Bone marrow (tissue), 2 donors: ENCODE data around the gene SLC10A3.

ENCODE experiments used
- DNase-seq, 2 donors: peaks; one replicate each; lab custom pipeline; 2025; lab: John Stamatoyannopoulos, UW

Gene SLC10A3

GRCh38 chrX:154463611-154464220 is 26.7 kb downstream of the SLC10A3 start:
- DNase-seq = no peak

GRCh38 chrX:154462396-154462795 is 28.0 kb downstream of the SLC10A3 start:
- DNase-seq = no peak

- DNase-seq = no peak
These were observed 30.1 kb downstream of the SLC10A3 start for GRCh38 chrX:154460326-154460725.

- DNase-seq = no peak
These were observed 30.6 kb downstream of the SLC10A3 start for GRCh38 chrX:154459832-154460231.

- DNase-seq = no peak
These were observed 31.3 kb downstream of the SLC10A3 start for GRCh38 chrX:154458954-154459778.

GRCh38 chrX:154458116-154458953 is 32.1 kb downstream of the SLC10A3 start, which contains the start of gene PLXNA3:
Gene PLXNA3, plus strand, starts transcription at chrX:154458281. Its CDS starts 1,903 bp downstream, at chrX:154460184.
- peak in 1 of 2 donors; percentile 29 for DNase-seq

GRCh38 chrX:154457491-154458115 is 32.8 kb downstream of the SLC10A3 start:
- DNase-seq = peak in 1 of 2 donors; percentile 29

- no peak for DNase-seq
These were observed 37.6 kb downstream of the SLC10A3 start for GRCh38 chrX:154452823-154453222.

- DNase-seq = no peak
These were observed 40.1 kb downstream of the SLC10A3 start for GRCh38 chrX:154450312-154450711.

GRCh38 chrX:154449618-154450017 is 40.8 kb downstream of the SLC10A3 start:
- no peak for DNase-seq

- no peak for DNase-seq
These were observed 41.9 kb downstream of the SLC10A3 start for GRCh38 chrX:154448484-154448883.

GRCh38 chrX:154446430-154446829 is 44.0 kb downstream of the SLC10A3 start:
- no peak for DNase-seq

- DNase-seq = no peak
These were observed 44.7 kb downstream of the SLC10A3 start for GRCh38 chrX:154445776-154446175.

GRCh38 chrX:154444755-154445246 is 45.6 kb downstream of the SLC10A3 start:
- no peak for DNase-seq

GRCh38 chrX:154443992-154444754 is 46.3 kb downstream of the SLC10A3 start, which contains the start of gene FAM50A:
Gene FAM50A, plus strand, starts transcription at chrX:154444141. Its CDS starts 95 bp downstream, at chrX:154444236.
- peak in 1 of 2 donors; percentile 44 for DNase-seq

GRCh38 chrX:154443479-154443910 is 46.9 kb downstream of the SLC10A3 start:
- no peak for DNase-seq

GRCh38 chrX:154441984-154442707 is 48.3 kb downstream of the SLC10A3 start:
- no peak for DNase-seq

- DNase-seq = no peak
These were observed 48.9 kb downstream of the SLC10A3 start for GRCh38 chrX:154441564-154441963.

- no peak for DNase-seq
These were observed 49.6 kb downstream of the SLC10A3 start for GRCh38 chrX:154440623-154441357.
